HPDE6-E6E7 (cell line): ENCODE results near the gene TRPV6.

Source experiments
- DNase-seq: peaks from one replicate; pipeline ENCODE4 v3.0.0; 2011; ENCODE audit warnings: missing footprints; ENCODE audit errors: extremely low spot score

The TRPV6 gene

GRCh38 chr7:142908290-142908689, 22.7 kb upstream of the TRPV6 start:
- no peak for DNase-seq

- DNase-seq, result no peak
Observed at GRCh38 chr7:142906643-142907042, 21.1 kb upstream of the TRPV6 start.

- DNase-seq, result no peak
Observed at GRCh38 chr7:142905759-142906158, 20.2 kb upstream of the TRPV6 start.

GRCh38 chr7:142904128-142904527, 18.6 kb upstream of the TRPV6 start:
- DNase-seq, result no peak

- DNase-seq, result no peak
Observed at GRCh38 chr7:142901426-142902259, 16.1 kb upstream of the TRPV6 start.

GRCh38 chr7:142899661-142900060, 14.1 kb upstream of the TRPV6 start:
- no peak for DNase-seq

GRCh38 chr7:142898377-142899170, 13.0 kb upstream of the TRPV6 start:
- DNase-seq, result no peak

GRCh38 chr7:142897691-142898090, 12.1 kb upstream of the TRPV6 start:
- no peak for DNase-seq

GRCh38 chr7:142896741-142897379, 11.3 kb upstream of the TRPV6 start:
- DNase-seq, result no peak

GRCh38 chr7:142896151-142896550, 10.6 kb upstream of the TRPV6 start:
- no peak for DNase-seq

- DNase-seq, result no peak
Observed at GRCh38 chr7:142894985-142895593, 9.5 kb upstream of the TRPV6 start.

- no peak for DNase-seq
Observed at GRCh38 chr7:142894112-142894984, 8.8 kb upstream of the TRPV6 start.

- no peak for DNase-seq
Observed at GRCh38 chr7:142892951-142893350, 7.4 kb upstream of the TRPV6 start.

GRCh38 chr7:142891490-142892082, 6.0 kb upstream of the TRPV6 start:
- DNase-seq, result no peak

GRCh38 chr7:142890874-142891485, 5.4 kb upstream of the TRPV6 start:
- no peak for DNase-seq

- no peak for DNase-seq
Observed at GRCh38 chr7:142889816-142890215, 4.3 kb upstream of the TRPV6 start.

- no peak for DNase-seq
Observed at GRCh38 chr7:142887282-142888015, 1.9 kb upstream of the TRPV6 start.

- DNase-seq, result no peak
Observed at GRCh38 chr7:142886866-142887265, 1.3 kb upstream of the TRPV6 start.

- no peak for DNase-seq
Observed at GRCh38 chr7:142884286-142884640, 1.3 kb downstream of the TRPV6 start.
